ES-I3 (cell line): Measurements from ENCODE around the gene AUTS2.
A peak's percentile ranks its signal among the peaks of the same experiment; 100 is the strongest.

Experiments used
- H3K36me3 ChIP-seq: 2 replicates; pipeline ENCODE4 v1.6.1; 2013; ENCODE audit warnings: mild to moderate bottlenecking, low read length, control low read depth, moderate library complexity; ENCODE audit not compliant: insufficient read depth
- H3K4me1 ChIP-seq: 2 replicates; pipeline ENCODE4 v1.6.1; 2013; ENCODE audit warnings: mild to moderate bottlenecking, control low read depth, low read length; ENCODE audit not compliant: insufficient read depth
- H3K9ac ChIP-seq: 2 replicates; pipeline ENCODE4 v1.6.1; 2013; ENCODE audit warnings: low read depth, mild to moderate bottlenecking, low read length, moderate library complexity
- H3K9me3 ChIP-seq: 2 replicates; pipeline ENCODE4 v1.6.1; 2013; ENCODE audit warnings: mild to moderate bottlenecking, low read length, moderate library complexity; ENCODE audit not compliant: control insufficient read depth, insufficient read depth

AUTS2 gene

DNA sequence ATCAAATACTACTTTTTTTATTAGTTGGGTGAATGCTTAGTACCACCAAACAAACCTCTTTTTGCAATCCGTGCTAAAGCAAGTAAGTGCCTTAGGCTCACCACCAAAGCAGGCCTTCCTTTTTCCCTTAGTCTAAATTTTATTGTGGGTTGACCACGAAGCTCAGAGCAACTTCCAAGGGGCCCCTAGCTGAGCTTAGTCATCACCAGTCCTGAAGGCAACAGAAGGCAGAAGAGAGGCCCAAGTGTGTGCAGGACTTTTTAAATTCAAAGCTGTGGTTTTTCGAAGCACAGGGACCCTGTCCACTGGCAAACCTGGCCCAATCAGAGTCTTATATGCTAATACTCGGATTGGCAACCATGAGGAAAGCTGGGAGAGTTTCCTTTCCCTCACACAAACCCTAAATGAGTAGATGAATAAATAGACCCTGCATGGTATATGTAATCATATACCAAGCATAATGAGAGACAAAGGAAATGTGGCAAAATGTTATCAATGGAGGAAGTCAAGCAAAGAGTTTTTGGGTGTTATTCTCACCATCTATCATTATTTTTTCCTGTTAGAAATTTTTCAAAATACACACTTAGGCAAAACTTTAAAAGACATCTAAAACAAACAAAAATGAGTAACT lies 1080.5 kb downstream of the AUTS2 start:
- peaks cover 36% of the 10 kb centered on the region for H3K4me1 ChIP-seq
- no peak overlapping the region for H3K9ac ChIP-seq
- H3K36me3 ChIP-seq: no peaks in the 10 kb centered on the region
- H3K9me3 ChIP-seq: no peaks in the 10 kb centered on the region

DNA sequence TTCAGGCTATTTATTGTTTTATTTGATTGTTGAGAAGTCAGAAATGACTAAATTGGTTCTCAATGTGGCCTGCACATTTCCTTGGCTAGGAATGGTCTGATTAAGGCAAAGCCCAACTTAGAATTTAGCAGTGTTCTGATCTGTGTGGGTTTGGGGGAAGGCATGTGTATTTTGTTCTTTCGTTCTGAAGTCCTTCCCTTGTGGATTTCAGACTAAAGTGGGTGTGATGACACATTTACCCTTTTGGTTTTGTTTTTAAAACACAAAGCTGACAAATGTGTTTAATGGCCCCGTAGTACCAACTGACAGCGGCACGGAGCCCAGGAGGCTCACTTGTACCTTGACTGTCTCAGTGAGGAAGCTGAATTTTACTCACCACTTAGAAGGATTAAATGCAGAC lies 1081.4 kb downstream of the AUTS2 start:
- H3K4me1 ChIP-seq: peaks cover 28% of the 10 kb centered on the region
- no peaks in the 10 kb centered on the region for H3K9me3 ChIP-seq
- no peaks in the 10 kb centered on the region for H3K36me3 ChIP-seq
- H3K9ac ChIP-seq: no peak overlapping the region

DNA sequence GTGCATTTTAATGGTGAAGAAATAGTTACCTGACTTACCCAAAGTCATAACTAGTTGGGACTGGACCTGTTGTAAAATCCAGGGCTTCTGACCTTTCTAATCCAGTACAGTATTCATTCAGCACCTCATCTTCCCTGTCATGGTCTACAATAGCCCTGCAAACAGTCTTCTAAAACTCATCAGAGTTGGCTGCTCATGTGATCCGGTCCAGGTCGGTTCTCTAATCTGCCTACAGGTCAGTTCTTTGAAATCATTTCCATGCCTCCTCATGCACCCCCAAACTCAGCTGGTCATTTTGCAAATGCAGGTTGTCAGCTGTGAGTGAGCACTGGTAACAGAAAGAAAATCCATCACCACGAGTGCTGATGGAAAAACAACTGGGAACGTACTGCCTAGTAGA lies 1082.0 kb downstream of the AUTS2 start:
- Histone ChIP-seq H3K9me3 (no peaks in the 10 kb centered on the region), H3K9ac (no peak overlapping the region), H3K4me1 (peaks cover 27% of the 10 kb centered on the region), H3K36me3 (no peaks in the 10 kb centered on the region)

DNA sequence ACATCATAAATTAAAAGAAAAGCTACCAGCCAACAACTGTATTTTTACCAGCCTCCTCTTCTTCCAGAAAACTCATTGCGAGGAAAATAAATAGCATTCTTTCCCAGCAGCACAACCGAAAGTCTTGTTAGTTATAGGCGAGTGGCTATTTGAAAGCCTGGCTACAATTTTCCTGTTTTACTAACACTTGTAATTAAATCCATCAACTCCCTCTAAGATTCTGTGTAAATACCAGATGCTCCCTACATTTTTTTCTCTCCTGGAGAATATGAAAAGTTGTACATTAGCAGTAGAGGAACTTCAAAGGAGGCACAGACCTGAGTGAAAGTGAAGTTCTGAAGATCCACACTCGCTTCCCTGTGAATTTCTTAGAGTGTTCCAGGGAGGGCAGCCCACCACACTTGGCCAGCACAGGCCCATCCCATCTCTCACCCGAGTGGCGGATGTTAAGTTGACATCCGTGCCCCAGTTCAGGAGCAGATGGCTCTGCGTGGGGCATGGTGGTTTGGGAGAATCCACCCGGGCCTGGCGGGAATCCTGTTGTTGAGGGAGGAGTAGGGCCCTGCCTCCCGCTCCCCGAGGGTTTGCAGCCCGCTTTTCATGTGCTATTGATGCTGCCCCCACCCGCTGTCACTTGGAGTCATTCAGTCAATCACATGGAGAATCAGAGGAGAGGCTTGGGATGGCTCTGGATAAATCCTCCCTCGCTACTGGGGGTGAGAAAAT lies 1082.6 kb downstream of the AUTS2 start:
- Histone ChIP-seq H3K9ac (no peak overlapping the region), H3K4me1 (peaks cover 27% of the 10 kb centered on the region), H3K36me3 (no peaks in the 10 kb centered on the region), H3K9me3 (no peaks in the 10 kb centered on the region)

DNA sequence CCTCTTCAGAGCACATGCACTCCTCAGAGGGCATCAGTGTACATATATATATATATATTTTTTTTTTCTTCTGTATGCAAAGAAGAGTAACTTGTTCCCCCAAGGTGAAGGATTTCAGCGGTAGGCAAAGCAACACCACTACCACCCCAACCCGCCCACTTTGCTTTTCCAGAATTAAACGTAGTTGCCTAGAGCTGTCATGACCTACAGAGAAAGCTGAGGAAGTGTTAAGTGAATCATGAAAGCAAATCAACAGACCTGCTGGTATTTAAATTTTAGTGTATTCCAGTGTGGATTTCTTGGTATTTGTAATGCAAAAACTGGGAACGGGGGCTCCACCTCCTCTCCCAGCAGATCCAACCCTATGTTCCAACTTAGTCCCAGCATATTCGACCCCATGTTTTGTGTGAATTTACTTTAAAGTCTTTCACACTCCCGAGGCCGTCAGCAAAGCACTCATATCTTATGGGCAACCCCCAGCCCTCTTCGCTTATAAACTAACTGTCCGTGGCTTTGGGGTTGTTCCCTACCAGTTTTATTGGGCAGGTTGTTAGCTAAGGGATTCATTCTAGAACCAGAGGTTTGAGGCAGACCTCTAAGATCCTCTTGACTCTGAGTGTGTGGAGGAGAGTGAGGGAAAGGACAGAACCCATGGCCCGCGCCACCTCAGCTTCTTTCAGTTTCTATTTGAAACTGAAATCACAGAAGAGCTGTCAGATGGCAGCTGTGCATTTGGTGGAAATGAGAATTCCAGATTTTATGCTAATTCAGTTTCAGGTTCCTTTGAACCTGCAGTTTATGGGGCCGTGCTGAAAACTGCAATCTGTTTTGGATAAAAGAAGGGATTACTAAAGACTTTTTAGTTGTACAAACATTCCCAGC lies 1083.4 kb downstream of the AUTS2 start:
- no peaks in the 10 kb centered on the region for H3K36me3 ChIP-seq
- no peak overlapping the region; the same call in 1 of the 2 replicates for H3K9ac ChIP-seq
- H3K9me3 ChIP-seq: no peaks in the 10 kb centered on the region
- peaks cover 27% of the 10 kb centered on the region for H3K4me1 ChIP-seq

DNA sequence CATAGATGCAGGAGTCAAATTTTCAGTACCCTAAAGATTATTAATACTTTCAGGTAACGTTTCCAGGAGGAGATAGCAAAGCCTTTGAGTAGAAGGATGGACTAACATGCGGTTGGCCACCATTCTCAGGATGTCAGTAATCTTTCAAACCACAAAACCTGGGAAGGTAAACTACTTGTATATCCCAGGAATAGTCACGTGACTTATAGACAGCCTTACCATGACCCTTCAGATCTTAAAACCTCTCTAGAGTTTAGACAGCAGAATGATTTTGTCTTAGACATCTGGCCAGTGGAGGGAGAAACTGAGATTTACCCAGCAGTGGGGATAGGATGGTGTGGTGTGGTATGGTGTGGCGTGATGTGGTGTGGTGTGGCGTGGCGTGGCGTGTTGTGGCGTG lies 1085.9 kb downstream of the AUTS2 start:
- Histone ChIP-seq H3K9me3 (no peaks in the 10 kb centered on the region), H3K9ac (no peak overlapping the region), H3K36me3 (no peaks in the 10 kb centered on the region), H3K4me1 (peaks cover 27% of the 10 kb centered on the region)

DNA sequence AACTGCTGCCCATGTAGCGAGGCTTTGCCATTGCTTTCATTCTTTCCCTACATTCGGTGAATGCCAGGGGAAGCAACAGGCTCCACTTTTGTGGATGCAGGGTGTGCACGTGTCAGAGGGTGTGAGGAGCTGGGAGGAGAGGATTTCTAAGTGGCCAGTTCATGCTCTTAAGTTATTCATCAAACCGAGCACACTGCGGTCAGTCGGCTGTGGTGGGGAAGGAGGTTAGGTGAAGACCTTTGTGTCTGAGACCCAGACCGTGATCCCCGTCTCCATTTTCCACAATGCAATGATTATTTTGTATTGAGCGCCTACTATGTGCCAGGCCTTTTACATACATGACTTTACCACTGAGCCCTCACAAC lies 1095.0 kb downstream of the AUTS2 start:
- Histone ChIP-seq H3K4me1 (peaks cover 12% of the 10 kb centered on the region), H3K9ac (peak overlapping the region; percentile 94; the same call in 1 of the 2 replicates), H3K36me3 (no peaks in the 10 kb centered on the region), H3K9me3 (no peaks in the 10 kb centered on the region)

DNA sequence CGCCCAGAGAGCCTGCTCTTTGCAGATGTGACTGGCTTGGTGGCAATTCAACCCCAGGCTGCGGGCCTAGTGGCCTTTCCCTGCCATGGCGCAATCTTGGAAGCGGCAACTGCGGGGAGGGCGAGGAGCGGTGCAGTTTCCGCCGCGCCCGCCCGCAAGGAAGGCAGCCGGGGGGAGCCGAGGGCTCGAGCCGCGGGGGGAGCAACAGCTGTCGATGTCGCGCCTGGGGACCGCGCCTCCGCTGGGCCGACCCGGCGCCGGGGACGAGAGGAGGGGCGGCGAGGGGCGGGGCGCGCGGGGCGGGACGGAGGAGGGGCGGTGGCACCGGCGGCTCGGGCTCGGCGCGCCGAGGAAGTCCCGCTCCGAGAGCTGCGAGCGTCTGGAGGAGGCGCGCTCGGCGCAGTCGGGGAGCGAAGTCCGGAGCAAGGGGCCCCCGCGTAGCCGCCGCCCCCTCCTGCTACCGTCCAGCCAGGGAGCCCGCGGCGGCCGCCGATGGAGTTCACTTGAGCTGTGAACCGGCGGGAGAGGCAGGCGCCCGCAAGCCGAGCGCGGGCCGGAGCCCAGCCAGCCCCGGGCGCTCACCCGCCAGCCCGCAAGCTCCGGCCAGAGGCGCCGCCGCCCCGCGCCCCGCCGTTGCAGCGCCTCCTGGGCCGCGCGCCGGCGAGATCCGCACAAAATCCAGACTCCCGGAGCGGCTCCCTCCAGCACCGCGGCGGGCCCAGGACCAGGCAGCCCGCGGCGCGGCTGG lies 1095.6 kb downstream of the AUTS2 start:
- no peaks in the 10 kb centered on the region for H3K9me3 ChIP-seq
- peak overlapping the region; percentile 94 for H3K9ac ChIP-seq
- H3K4me1 ChIP-seq: peaks cover 18% of the 10 kb centered on the region
- H3K36me3 ChIP-seq: no peaks in the 10 kb centered on the region

DNA sequence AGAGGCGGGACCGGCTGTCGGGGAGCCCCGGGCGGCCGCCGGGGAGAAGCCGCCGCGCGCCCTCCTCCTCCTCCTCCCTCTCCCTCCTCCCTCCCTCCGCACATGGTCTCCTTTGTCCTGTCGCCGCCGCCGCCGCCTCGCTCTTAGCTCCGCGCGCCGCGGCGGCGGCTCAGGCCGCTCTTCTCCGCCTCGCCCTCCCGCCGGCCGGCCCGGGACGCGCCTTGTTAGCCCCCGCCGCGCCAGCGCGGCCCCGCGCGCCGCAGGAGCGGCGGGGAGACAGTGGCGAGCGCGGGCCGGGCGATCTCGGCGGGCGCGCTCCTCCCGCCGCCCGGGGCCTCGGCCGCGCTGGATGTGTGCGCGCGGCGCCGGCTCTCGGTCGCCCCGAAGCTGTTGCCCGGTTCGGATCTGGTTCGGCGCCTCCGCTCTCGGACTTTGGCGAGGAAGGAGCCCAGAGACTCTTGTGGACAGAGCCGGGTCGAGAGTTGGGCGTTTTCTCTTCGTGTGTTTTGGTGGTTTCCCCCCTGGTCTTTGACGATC lies 1096.2 kb downstream of the AUTS2 start:
- Histone ChIP-seq H3K9ac (peak overlapping the region; percentile 94), H3K4me1 (peaks cover 24% of the 10 kb centered on the region), H3K36me3 (0 out of 2 replicates have a peak, but pooled peaks cover 3% of the 10 kb centered on the region), H3K9me3 (no peaks in the 10 kb centered on the region)

DNA sequence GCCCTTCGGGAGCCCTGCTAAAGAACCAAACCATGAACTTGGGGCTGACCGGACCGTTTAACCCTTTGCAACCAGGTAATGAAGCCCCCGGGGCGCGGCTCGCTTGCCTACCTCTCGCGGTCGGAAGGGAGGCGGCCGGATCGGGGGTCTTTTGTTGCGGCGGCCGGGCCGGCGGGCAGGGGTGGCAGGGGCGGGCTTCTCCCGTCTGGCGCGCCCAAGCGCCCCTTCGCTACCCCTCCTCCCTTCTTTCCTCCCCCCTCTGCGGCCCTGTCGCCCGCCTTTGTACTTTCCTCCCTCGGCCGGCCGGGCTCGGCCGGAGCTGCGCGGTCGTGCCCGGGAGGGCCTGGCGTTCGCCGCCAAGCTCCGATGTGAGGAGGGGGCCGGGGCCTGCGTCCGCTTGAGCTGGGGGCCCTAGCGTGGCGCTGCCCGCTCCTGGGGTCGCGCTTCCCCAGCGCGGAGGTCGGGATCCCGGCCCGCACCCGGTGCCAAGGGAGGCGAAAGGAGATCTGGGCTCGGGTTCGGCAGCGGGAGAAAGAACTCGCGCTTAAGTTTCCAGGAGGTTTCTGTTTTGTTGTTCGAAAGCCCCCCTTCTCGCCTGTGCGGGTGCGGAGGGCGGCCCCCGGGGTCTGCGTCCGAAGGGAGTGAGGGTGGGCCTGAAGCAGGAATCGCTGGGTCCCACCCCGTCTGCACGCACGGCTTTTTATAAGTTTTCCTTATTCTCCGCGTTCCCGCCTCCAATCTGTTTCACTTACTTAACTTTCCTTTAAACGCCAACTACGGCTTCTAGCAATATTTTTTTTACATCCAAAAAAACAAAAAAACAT lies 1096.9 kb downstream of the AUTS2 start:
- H3K4me1 ChIP-seq: peaks cover 29% of the 10 kb centered on the region
- no peaks in the 10 kb centered on the region for H3K9me3 ChIP-seq
- 0 out of 2 replicates have a peak, but pooled peaks cover 3% of the 10 kb centered on the region for H3K36me3 ChIP-seq
- H3K9ac ChIP-seq: peak overlapping the region; percentile 94

DNA sequence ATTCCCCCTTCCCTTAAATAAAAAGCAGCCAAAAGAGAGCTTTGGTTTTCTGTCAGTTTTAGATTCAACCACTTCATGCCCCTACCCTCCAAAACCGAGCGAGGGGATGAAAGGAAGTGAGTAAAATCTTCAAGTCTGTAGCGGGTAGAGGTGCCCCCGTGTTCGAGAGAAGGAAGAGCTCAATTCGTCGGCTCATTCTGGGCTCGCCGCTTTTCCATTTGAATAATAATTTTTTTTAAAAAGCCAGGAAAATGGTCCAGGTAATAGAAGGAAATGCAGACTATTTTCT lies 1097.5 kb downstream of the AUTS2 start:
- 0 out of 2 replicates have a peak, but pooled peaks cover 3% of the 10 kb centered on the region for H3K36me3 ChIP-seq
- peaks cover 30% of the 10 kb centered on the region for H3K4me1 ChIP-seq
- H3K9ac ChIP-seq: peak overlapping the region; percentile 94
- no peaks in the 10 kb centered on the region for H3K9me3 ChIP-seq

DNA sequence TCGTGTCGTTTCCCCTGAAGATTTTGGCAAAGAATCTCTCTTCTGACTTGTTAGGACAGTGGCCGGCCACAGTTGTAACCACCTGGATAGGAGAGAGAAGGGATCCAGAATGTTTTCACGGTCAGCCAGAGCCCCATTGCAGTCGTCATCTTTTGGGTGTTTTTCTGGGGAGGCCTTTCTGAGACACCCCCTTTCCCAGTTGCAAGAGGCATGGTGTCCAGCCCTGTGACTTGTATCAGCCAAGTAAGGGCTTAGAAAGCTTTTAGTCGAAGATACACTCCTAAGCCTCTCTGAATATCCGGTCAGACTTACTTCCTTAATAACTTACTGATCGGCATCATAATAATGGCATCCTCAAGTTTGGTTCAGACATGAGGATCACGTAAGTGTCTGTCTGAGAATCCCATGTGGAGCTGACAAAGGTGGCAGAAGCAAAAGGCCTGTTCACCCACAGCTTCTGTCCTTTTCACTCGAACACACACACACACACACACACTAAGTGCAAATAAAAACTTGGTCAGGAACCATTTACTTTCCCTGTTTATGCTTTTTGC lies 1098.0 kb downstream of the AUTS2 start:
- H3K9ac ChIP-seq: peak overlapping the region; percentile 94
- 0 out of 2 replicates have a peak, but pooled peaks cover 3% of the 10 kb centered on the region for H3K36me3 ChIP-seq
- peaks cover 35% of the 10 kb centered on the region for H3K4me1 ChIP-seq
- no peaks in the 10 kb centered on the region for H3K9me3 ChIP-seq

DNA sequence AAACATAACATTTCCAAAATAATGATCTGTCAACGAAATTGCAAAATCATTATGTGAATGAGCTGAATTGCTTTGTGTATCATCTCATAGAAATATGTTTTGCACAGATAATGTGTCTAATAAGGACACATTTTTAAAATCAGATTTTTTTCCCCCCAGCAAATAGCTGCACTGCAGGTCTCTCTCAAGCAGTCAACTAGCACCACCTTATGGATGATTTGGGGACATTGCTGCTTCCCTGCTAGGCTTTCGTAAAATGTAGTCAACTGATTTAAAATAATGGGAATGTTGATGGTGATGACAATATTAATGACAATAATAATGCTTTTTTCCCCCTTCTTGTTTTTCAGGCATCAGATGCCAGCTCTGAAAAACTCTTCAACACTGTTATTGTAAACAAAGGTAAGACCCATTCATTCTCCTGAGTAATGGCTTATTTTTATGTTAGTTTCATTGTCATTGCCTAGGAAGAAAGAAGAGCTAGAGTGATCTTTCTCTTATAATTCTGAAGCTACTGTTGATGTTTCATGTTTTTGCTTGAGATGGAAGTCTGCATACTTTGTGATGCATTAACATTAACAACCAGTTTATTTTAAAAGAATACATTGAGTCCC lies 1100.1 kb downstream of the AUTS2 start:
- peaks cover 48% of the 10 kb centered on the region for H3K4me1 ChIP-seq
- H3K36me3 ChIP-seq: peaks cover 8% of the 10 kb centered on the region; the same call in 1 of the 2 replicates
- H3K9ac ChIP-seq: no peak overlapping the region
- no peaks in the 10 kb centered on the region for H3K9me3 ChIP-seq
